HG03103 (cell line): Measurements from ENCODE around the gene SLC39A12.
"Not testable (repeated sequence)": the region's sequence is repeated elsewhere in the genome, so short reads cannot be mapped to it uniquely, and the experiment has no call there.

ENCODE experiments used
- ATAC-seq: cut with Tn5 transposase; IDR thresholded peaks from one replicate; pipeline ENCODE4 v1.9.1; 2021; ENCODE audit warnings: low read depth; ENCODE audit not compliant: unreplicated experiment

The SLC39A12 gene

DNA sequence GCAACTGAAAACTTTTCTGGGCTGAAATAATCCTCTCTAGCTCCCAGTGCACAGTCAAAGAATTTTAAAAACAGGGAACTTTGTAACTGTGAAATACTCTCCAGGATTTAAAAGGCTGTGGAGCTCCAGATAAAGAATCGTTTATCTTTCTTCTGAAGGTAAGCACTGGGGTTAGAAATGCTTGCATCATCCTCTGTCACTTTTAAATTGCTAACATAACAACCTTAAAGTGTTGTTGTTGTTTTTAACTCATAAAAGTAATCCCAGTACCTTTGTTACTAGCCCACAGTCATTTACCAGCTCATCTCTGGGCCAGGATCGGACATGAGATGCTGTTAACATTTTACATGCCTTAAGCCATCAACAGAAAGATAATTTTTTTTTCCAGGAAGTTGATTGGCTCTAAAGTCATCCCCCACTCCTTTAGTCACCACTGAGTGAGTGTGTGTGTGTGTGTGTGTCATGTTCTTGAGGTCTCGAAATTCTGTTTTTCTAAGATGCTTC is at the start of gene SLC39A12:
SLC39A12 (plus strand) TSS at position 51 of the 504 bp plus-strand sequence. CDS start 1,359 bp downstream, outside the sequence.
- no peak for ATAC-seq

GRCh38 chr10:17904564-17904963 is 47.2 kb upstream of the SLC39A12 start:
- no peak for ATAC-seq

GRCh38 chr10:17905491-17905890 is 46.2 kb upstream of the SLC39A12 start:
- ATAC-seq, result no peak

GRCh38 chr10:17906002-17906401 is 45.7 kb upstream of the SLC39A12 start:
- ATAC-seq, result no peak

GRCh38 chr10:17907641-17908040 is 44.1 kb upstream of the SLC39A12 start:
- no peak for ATAC-seq

GRCh38 chr10:17910125-17910789 is 41.5 kb upstream of the SLC39A12 start:
- peak; percentile 66 for ATAC-seq

DNA sequence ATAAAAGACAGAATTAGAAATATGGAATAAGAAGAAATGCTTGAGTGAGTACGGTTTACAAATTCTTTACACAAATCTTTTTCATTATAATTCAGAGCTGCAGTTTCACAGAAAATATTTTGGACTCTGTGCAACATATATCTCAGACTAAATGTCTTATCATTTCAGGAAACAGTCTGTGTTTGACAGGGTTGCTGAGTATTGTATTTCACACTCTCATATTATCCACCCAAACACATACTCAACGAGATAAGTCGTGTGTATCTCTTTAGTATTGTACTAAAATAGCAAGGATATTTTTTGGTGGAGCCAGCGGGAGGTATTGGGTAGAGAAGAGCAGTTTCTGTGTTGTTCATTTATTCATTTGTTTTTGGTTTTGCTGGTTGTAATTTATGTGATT is 39.0 kb upstream of the SLC39A12 start:
- ATAC-seq, result no peak

DNA sequence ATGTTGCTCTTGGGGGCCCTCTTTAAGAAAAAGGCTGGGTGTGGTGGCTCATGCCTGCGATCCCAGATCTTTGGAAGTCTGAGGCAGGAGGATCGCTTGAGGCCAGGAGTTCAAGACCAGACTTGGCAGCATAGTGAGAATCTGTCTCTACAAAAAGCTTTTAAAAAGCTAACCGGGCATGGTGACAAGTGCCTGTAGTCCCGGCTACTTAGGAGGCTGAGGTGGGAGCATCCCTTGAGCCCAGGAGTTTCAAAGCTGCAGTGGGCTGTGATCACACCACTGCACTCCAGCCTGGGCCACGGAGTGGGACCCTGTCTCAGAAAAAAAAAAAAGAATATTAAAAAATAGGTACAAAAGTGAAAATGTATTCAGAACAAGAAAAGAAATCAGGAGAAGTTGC is 38.1 kb upstream of the SLC39A12 start:
- ATAC-seq, result no peak

DNA sequence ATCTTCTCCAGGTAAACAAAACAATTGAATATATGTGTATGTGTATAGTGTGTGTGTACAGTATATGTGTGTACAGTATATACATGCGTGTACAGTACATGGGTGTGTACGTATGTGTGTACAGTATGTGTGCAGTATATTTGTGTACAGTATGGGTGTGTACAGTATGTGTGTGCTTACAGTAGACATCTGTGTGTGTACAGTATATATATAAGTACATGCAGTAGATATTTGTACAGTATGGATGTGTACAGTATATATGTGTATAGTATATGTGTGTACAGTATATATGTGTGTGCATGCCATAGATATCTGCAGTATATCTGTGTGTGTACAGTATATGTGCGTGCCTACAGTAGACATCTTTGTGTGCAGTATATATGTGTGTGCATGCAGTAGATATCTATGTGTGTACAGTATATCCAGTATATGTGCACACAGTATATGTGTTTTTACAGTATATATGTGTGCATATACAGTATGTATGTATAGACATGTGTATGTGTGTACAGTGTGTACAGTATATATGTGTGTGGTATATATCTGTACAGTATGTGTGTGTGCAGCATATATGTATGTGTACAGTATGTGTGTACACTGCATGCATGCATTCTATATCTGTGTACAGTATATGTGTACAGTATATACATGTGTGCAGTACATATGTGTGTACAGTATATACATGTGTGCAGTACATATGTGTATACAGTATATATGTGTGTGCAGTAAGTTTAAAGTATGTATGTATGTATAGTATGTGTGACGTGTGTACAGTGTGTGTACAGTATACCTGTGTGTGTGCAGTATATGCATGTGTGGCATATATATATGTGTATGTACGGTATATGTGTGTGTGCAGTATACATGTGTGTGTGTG is 37.3 kb upstream of the SLC39A12 start:
- ATAC-seq, result no peak

GRCh38 chr10:17915181-17915580 is 36.5 kb upstream of the SLC39A12 start:
- no peak for ATAC-seq

DNA sequence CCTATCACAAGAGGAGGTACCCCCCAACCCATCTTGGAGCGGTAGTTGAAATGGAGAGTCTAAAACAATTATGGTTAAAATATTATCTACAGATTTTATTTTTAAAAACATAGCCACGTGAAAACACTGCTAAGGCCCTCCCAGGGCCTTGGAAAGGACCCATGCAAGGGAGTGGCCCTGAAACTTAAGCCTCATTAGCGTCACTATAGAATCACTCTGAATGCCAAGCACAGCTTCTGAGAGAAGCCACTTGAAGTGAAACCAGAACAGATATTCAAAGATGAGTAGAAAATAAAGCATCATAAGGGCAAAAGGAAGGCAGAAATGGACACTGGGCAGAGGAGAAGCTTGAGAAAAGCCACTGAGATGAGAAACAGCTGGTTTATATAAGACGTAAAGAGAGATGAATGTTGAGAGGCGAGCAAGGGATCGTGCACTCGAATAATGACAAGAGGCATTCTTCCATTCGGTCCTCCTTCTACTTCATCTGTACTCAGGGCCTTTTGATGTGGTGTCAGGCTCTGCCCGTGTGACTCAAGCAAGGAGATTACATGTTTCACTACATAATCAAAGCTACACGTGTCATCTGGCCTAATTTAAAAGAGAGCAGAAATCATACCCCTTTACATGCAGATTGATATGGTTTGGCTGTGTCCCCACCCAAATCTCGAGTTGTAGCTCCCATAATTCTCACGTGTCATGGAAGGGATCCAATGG is 33.4 kb upstream of the SLC39A12 start:
- no peak for ATAC-seq

- ATAC-seq, result no peak
Measured at GRCh38 chr10:17921378-17921777, 30.3 kb upstream of the SLC39A12 start.

GRCh38 chr10:17923728-17924127 is 28.0 kb upstream of the SLC39A12 start:
- ATAC-seq, result no peak

GRCh38 chr10:17943033-17943745 is 8.5 kb upstream of the SLC39A12 start:
- no peak for ATAC-seq

- ATAC-seq, result not testable (repeated sequence)
Measured at GRCh38 chr10:17950269-17950668, 1.4 kb upstream of the SLC39A12 start.

DNA sequence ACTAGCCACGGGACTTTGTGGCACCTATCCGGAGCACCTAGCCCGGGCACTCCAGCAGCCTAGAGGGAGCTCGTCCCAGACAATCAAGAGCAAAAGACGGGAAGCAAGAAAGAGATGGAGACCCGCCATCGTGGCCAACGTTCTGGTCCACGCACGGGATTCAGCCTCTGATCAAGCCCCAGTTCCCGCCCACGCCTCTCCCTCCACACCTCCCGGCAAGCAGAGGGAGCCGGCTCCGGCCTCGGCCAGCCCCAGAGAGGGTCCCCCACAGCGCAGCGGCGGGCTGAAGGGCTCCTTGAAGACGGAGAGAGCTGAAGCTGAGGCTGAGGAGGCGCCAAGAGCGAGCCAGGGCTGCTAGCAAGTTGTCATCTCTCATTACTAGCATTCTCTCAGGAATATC is 992 bp upstream of the SLC39A12 start:
- no peak for ATAC-seq

GRCh38 chr10:17954372-17954771 is 2.7 kb downstream of the SLC39A12 start:
- not testable (repeated sequence) for ATAC-seq

DNA sequence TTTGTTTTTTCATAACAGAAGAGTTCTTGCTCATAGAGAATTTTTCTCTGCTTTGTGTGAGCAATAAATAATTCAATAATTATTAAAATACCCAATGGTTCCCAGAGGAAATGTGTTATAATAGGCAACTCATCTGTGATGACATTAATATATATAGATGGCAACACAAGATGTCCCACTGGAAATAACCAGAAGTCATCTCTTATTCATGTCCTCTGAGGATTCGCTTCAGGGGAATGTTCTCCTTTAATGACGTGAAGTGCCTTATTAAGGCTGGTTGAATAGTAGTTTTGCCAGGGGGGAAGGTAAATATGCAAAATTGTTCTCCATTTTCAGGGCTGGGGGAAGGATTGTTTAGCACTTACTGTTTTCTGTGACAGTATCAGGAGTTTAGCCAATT is 3.1 kb downstream of the SLC39A12 start:
- ATAC-seq, result no peak

DNA sequence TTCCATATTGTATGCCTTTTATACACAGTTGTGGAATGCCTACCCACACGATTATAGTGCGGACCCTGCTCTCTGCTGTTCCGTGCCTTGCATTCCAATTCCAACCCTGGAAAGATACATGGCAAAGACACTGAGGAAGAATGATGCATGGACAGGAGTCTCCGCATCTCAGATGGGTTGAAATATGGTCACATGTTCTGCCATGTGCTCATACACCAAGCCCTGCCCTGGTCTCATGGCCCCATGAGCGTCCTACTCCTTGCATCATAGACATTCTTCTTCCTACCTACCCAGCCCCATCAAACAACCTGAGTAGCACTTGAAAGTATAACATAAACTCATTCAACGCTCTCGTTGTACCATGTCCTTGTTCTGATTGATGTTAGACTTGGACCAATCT is 6.3 kb downstream of the SLC39A12 start:
- no peak for ATAC-seq

GRCh38 chr10:17959870-17960269 is 8.2 kb downstream of the SLC39A12 start:
- no peak for ATAC-seq
